Uterus (tissue), 4 donors: ENCODE measurements around the gene GNG12. TPM values are rescaled to one million over a fixed set of nuclear protein-coding genes. Genes with fewer than 3 reads are reported as not detected.

Source experiments
- DNase-seq, 2 donors: peaks; one replicate each; pipeline ENCODE4 v3.0.0-alpha.2; 2019 to 2020
- H3K27ac ChIP-seq, 2 donors: fragments of 200-600 bp; sonication (generic); 1 replicate in 1 of 2; 2 replicates in 1 of 2; pipeline ENCODE4 v1.5.1; 2016 to 2018
- H3K27me3 ChIP-seq, 2 donors: fragments of 200-600 bp; sonication (generic); one replicate each; pipeline ENCODE4 v1.5.1; 2018 to 2019; ENCODE audit warnings: control low read depth in 1 of 2
- H3K36me3 ChIP-seq, 2 donors: fragments of 200-600 bp; sonication (generic); one replicate each; pipeline ENCODE4 v1.5.1; 2019; ENCODE audit warnings: control low read depth in 1 of 2
- H3K4me1 ChIP-seq, 2 donors: fragments of 200-600 bp; sonication (generic); one replicate each; pipeline ENCODE4 v1.5.1; 2018 to 2019; ENCODE audit warnings: control low read depth in 1 of 2
- H3K4me3 ChIP-seq, 2 donors: fragments of 200-600 bp; sonication (generic); 1 replicate in 1 of 2; 2 replicates in 1 of 2; pipeline ENCODE4 v1.5.1; 2018 to 2019; ENCODE audit warnings: mild to moderate bottlenecking in 1 of 2
- H3K9me3 ChIP-seq, 2 donors: fragments of 200-600 bp; sonication (generic); one replicate each; pipeline ENCODE4 v1.5.1; 2019; ENCODE audit warnings: control low read depth in 1 of 2
- CTCF ChIP-seq, 4 experiments: fragments of 200-600 bp in 2 of 4; fragments of 450-650 bp in 2 of 4; sonication (generic) in 2 of 4; IDR thresholded peaks; one replicate each; pipeline ENCODE4 v1.5.1; 2016 to 2019; ENCODE audit warnings: antibody characterized with exemption in 4 of 4, mild to moderate bottlenecking in 2 of 4, moderate library complexity in 1 of 4
- POLR2A ChIP-seq, 2 donors: fragments of 450-650 bp; IDR thresholded peaks; one replicate each; pipeline ENCODE4 v1.6.1; 2016; ENCODE audit warnings: antibody characterized with exemption in 2 of 2, mild to moderate bottlenecking in 1 of 2, moderate library complexity in 1 of 2
- intact Hi-C: fragments of 100-400 bp; cut with DNase I; formaldehyde crosslinking; loops from one replicate; pipeline ENCODE4 v1.15.1; 2023; ENCODE audit warnings: low total_unique reads
- total RNA-seq, 4 donors: library from RNA; depleted of rRNA in 3 of 4; stranded (reverse); fragments of >200 nt in 3 of 4; gene quantifications; one replicate each; pipeline versions ENCODE4 v1.1.0 to v1.2.4, GENCODE V29; 2014 to 2023
- donor health status: DM: yes; HTN: yes; CAD: no.

Gene GNG12
- total RNA-seq, 4 donors from 2014 or later: 45.3 to 179 (median 120) TPM

- Histone ChIP-seq H3K27ac (no peak overlapping the region), H3K27me3 (no peaks in the 10 kb centered on the region), H3K4me3 (no peak overlapping the region), H3K36me3 (no peaks in the 10 kb centered on the region), H3K4me1 (peaks cover 0 to 6% of the 10 kb centered on the region in 2 donors), H3K9me3 (no peaks in the 10 kb centered on the region)
- TF ChIP-seq CTCF (IDR thresholded peaks at IDR 0.05): no peak
- TF ChIP-seq POLR2A (IDR thresholded peaks at IDR 0.05): no peak
- DNase-seq: no peak
- intact Hi-C loops: loop anchor here (10.0 kb wide), 1 partner anchor 124 kb away; no protein-coding TSS in a partner anchor
These were observed 144.6 kb downstream of the GNG12 start for GRCh38 chr1:67688526-67689219.

GRCh38 chr1:67687649-67688048, 145.6 kb downstream of the GNG12 start:
- Histone ChIP-seq H3K27me3 (no peaks in the 10 kb centered on the region), H3K27ac (peak overlapping the region; percentile 83 to 92), H3K4me3 (no peak overlapping the region), H3K36me3 (no peaks in the 10 kb centered on the region), H3K9me3 (no peaks in the 10 kb centered on the region), H3K4me1 (peaks cover 0 to 6% of the 10 kb centered on the region in 2 donors)
- TF ChIP-seq CTCF (IDR thresholded peaks at IDR 0.05) (no peak), POLR2A (IDR thresholded peaks at IDR 0.05) (no peak)
- no peak for DNase-seq
- intact Hi-C loops: loop anchor here (10.0 kb wide), 1 partner anchor 123 kb away; no protein-coding TSS in a partner anchor

- TF ChIP-seq POLR2A (IDR thresholded peaks at IDR 0.05) (no peak), CTCF (IDR thresholded peaks at IDR 0.05) (no peak)
- H3K27me3 ChIP-seq: no peaks in the 10 kb centered on the region
- no peaks in the 10 kb centered on the region for H3K36me3 ChIP-seq
- H3K9me3 ChIP-seq: no peaks in the 10 kb centered on the region
- intact Hi-C loops: loop anchor here (10.0 kb wide), 1 partner anchor 122 kb away; no protein-coding TSS in a partner anchor
- peak overlapping the region; percentile 83 to 92 for H3K27ac ChIP-seq
- peaks cover 0 to 6% of the 10 kb centered on the region in 2 donors for H3K4me1 ChIP-seq
- peak overlapping the region; percentile 60 to 70 for H3K4me3 ChIP-seq
- DNase-seq: no peak
These were observed 146.1 kb downstream of the GNG12 start for GRCh38 chr1:67687198-67687545.

DNA sequence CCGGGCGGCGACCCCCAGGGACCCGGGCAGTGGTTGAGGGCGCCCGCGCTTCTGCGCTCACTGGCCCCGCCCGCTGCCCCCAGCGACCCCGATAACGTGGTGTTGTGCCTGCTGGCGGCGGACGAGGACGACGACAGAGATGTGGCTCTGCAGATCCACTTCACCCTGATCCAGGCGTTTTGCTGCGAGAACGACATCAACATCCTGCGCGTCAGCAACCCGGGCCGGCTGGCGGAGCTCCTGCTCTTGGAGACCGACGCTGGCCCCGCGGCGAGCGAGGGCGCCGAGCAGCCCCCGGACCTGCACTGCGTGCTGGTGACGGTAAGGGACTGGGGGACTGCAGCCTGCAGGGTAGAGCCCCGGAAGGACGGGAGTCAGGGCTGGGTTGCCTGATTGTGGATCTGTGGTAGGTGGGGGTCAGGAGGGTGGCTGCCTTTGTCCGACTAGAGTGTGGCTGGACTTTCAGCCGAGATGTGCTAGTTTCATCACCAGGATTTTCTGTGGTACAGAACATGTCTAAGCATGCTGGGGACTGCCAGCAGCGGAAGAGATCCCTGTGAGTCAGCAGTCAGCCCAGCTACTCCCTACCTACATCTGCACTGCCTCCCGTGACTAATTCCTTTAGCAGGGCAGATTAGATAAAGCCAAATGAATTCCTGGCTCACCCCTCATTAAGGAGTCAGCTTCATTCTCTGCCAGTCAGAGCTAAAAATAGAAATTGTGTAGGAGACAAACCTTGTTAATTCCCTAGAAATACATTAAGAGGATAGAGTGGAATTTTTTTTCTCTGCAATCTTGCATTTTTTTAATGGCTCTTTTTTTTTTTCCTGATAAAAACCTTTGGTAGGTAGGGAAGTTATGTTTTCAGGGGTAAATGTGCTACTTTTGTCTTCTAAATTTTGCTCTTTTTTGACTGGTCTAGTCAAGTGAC, 146.7 kb downstream of the GNG12 start:
- Histone ChIP-seq H3K27me3 (no peaks in the 10 kb centered on the region), H3K4me3 (peak overlapping the region; percentile 60 to 70), H3K36me3 (no peaks in the 10 kb centered on the region), H3K27ac (peak overlapping the region; percentile 83 to 92), H3K4me1 (peaks cover 0 to 6% of the 10 kb centered on the region in 2 donors), H3K9me3 (no peaks in the 10 kb centered on the region)
- TF ChIP-seq POLR2A (IDR thresholded peaks at IDR 0.05) (peak; percentile 43 to 62), CTCF (IDR thresholded peaks at IDR 0.05) (peak in 1 of 4 experiments; percentile 9)
- intact Hi-C loops: loop anchor here (10.0 kb wide), 1 partner anchor 122 kb away; no protein-coding TSS in a partner anchor
- peak; percentile 75 to 83 for DNase-seq
